ENCODE measurements around the gene ERC1. TPM values are rescaled to one million over a fixed set of nuclear protein-coding genes. Genes with fewer than 3 reads are reported as not detected.

The ERC1 gene
- total and polyA plus RNA-seq, 2 of the 4 experiments (the other 2 are of a cell fraction): 11.6 to 25.6 TPM

DNA sequence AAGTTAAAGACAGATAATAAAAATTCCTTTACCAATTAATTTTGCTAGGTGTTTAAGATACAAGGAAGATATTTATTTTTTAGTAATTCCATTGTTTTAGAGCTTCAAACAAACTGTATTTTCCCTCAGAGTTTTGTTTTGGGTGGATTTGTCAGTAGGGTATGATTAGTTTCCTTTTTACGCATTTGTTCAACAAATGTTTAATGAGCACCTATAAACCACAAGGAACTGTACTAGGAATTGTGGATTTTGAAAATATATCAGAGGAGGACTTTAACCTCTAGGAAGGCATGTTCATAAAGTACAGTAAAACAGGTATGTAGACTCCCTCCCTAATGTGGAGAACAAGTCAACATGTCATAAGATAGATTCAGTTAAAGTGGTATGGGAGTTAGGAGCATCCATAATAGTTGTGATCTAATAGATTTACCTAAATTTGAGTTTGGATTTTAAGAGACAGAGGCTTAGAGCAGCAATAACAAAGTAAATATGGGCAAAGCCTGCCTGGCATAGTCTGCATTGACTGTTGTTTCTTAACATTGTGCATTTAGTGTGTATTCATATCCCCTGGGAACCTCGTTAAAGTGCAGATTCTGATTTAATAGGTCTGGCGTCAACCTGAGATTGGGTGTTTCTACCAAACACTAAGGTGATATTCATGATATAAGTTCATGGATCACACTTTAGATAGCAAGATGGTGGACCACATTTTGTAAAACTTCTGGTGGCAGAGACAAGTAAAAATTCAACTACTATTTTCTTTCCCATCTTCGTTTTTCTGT lies 232.0 kb downstream of the ERC1 start (continued):
- TF ChIP-seq RAD21 (IDR thresholded peaks at IDR 0.05; ENCODE audit: low read length) (no peak), CEBPB (IDR thresholded peaks at IDR 0.05; ENCODE audit: low read depth, low read length) (no peak), NFE2L2 (IDR thresholded peaks at IDR 0.05; ENCODE audit: low read depth, low read length) (no peak), RFX5 (IDR thresholded peaks at IDR 0.05; ENCODE audit: low read depth, low read length) (no peak), MAZ (IDR thresholded peaks at IDR 0.05; ENCODE audit: borderline replicate concordance, low read depth, low read length) (no peak), BHLHE40 (IDR thresholded peaks at IDR 0.05; ENCODE audit: low read depth, low read length) (no peak), MAFK (IDR thresholded peaks at IDR 0.05; ENCODE audit: low read depth, low read length) (no peak), FOS (IDR thresholded peaks at IDR 0.05; ENCODE audit: low read depth, low read length) (no peak)
